Small intestine (tissue), 7 donors: ENCODE measurements around the gene C14orf132. TPM values are rescaled to one million over a fixed set of nuclear protein-coding genes. Genes with fewer than 3 reads are reported as not detected.

ENCODE experiments used
- DNase-seq, 2 donors: peaks; one replicate each; pipeline versions ENCODE4 v3.0.0 to v3.0.0-alpha.2; 2013
- FAIRE-seq: peaks from 2 replicates; lab custom pipeline; 2012; peaks lifted over from hg19 to GRCh38; lab: Jason Lieb, UNC
- H3K27ac ChIP-seq, 3 donors: one replicate each; pipeline ENCODE4 v1.5.1; 2013; ENCODE audit warnings: low read length in 2 of 3, mild to moderate bottlenecking in 2 of 3, control low read depth in 1 of 3, inconsistent platforms in 1 of 3, low read depth in 1 of 3, moderate library complexity in 1 of 3
- H3K27me3 ChIP-seq, 3 donors: one replicate each; pipeline ENCODE4 v1.6.1; 2013; ENCODE audit warnings: low read length in 3 of 3, inconsistent platforms in 1 of 3; ENCODE audit not compliant: control insufficient read depth in 3 of 3, insufficient read depth in 3 of 3
- H3K36me3 ChIP-seq, 3 donors: one replicate each; pipeline ENCODE4 v1.6.1; 2013; ENCODE audit warnings: low read length in 3 of 3, inconsistent platforms in 1 of 3, low read depth in 1 of 3, mild to moderate bottlenecking in 1 of 3, moderate library complexity in 1 of 3; ENCODE audit not compliant: control insufficient read depth in 3 of 3, insufficient read depth in 2 of 3
- H3K4me1 ChIP-seq, 3 donors: one replicate each; pipeline ENCODE4 v1.6.1; 2013; ENCODE audit warnings: low read length in 2 of 3, inconsistent platforms in 1 of 3, low read depth in 1 of 3, mild to moderate bottlenecking in 1 of 3, moderate library complexity in 1 of 3; ENCODE audit not compliant: control insufficient read depth in 3 of 3, insufficient read depth in 2 of 3
- H3K4me3 ChIP-seq, 3 donors: one replicate each; pipeline ENCODE4 v1.5.1; 2013; ENCODE audit warnings: low read length in 3 of 3, control low read depth in 1 of 3, inconsistent platforms in 1 of 3, low read depth in 1 of 3, mild to moderate bottlenecking in 1 of 3, moderate library complexity in 1 of 3
- H3K9me3 ChIP-seq, 2 donors: one replicate each; pipeline ENCODE4 v1.6.1; 2013; ENCODE audit warnings: low read depth in 1 of 2, low read length in 1 of 2; ENCODE audit not compliant: control insufficient read depth in 2 of 2, insufficient read depth in 1 of 2
- WGBS, 3 donors: extraction: QIAGEN DNeasy Blood & Tissue Kit; methylation state at CpG; one replicate each; pipeline ENCODE4 v1.1.7; 2013; 5-methylcytosine and 5-hydroxymethylcytosine counted together
- polyA plus RNA-seq, 4 donors: library from polyadenylated mRNA; stranded (reverse) in 3 of 4; unstranded in 1 of 4; fragments of 200-250 nt in 3 of 4; fragments of 120-200 nt in 1 of 4; gene quantifications; one replicate each; pipeline versions ENCODE4 v1.2.1 to v1.2.3, GENCODE V29; 2013
- donor health status: healthy with polysubstance abuse.
- donor health status: control.
- donor health status: control.
- donor health status: Bipolar disorder and iron deficiency.
- donor health status: healthy.

C14orf132 gene
- polyA plus RNA-seq, 4 donors, result 0.45 to 10.1 (median 3.9) TPM

DNA sequence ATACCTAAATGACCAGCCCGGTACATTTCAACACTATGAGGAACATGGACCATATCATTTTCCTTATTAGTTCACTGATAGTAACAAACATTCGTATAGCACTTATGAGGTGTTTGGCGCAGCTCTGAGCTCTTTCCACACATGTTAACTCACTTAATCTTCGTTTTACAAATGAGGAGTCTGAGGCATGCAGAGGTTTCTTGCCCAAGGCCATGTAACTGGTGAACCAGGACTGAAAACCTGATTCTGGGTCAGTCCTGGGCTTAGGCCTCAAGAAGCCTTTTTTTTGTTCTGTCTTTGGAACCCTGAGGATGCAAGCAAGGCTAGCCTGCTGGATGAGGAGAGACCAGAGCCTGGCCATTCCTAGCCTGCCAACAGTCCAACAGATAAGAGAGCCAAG is 55.0 kb downstream of the C14orf132 start:
- 85 to 90% (median 87%) methylated on average over 4 of the region's 4 CpGs for WGBS, 3 donors
- peaks cover 0 to 2% (median 0%) of the 10 kb centered on the region in 3 donors for H3K36me3 ChIP-seq
- H3K27me3 ChIP-seq, result peaks cover 0 to 7% (median 0%) of the 10 kb centered on the region in 3 donors
- H3K27ac ChIP-seq, result peak overlapping the region in 1 of 3 donors; percentile 53
- FAIRE-seq (no peak), DNase-seq (no peak)
- peaks cover 0 to 14% (median 0%) of the 10 kb centered on the region in 3 donors for H3K4me1 ChIP-seq
- H3K4me3 ChIP-seq, result no peak overlapping the region
- no peaks in the 10 kb centered on the region for H3K9me3 ChIP-seq

DNA sequence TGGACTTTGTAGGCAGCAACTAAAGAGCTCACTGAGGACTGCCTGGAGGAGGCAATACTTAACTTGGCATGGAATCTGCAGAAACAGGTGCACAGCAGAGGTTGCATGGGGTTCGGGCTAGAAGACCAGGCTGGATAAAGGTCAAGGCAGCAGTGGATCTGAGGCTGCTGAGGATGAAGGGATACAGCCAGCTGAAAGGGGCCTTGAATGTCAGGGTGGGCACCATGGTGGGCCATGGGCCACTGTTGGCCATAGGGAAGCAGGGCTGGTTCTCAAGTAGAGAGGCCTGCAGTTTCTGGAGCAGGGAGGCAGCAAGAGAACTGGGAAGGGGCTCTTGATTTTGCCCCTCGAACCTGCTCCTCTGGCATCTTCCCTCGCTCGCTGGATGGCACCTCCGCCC is 55.5 kb downstream of the C14orf132 start:
- Histone ChIP-seq H3K9me3 (no peaks in the 10 kb centered on the region), H3K27ac (peak overlapping the region in 1 of 3 donors; percentile 53), H3K4me1 (peaks cover 0 to 14% (median 0%) of the 10 kb centered on the region in 3 donors), H3K27me3 (peaks cover 0 to 7% (median 0%) of the 10 kb centered on the region in 3 donors), H3K4me3 (no peak overlapping the region), H3K36me3 (peaks cover 0 to 1% (median 0%) of the 10 kb centered on the region in 3 donors)
- DNase-seq (no peak), FAIRE-seq (no peak)
- WGBS, 3 donors, result 89 to 92% (median 92%) methylated on average over 5 of the region's 5 CpGs

DNA sequence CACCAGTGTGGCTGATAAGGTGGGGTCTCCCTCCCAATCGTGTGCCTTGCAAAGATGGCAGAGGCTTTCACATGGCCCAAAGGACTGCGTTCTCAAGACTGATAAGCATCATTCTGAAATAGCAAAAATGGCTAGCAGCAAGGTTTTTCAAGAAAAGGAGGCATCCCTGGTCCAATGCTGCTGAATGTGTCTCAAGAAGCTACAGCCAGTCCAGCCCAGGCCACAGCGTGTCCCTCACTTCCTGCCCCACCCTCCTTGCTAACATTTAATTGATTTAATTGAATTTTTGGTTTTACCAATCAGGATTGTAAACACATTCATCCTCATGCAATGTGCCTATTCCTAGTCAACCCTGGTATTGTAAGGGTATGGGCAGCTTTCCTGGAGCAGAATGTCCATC is 55.9 kb downstream of the C14orf132 start:
- FAIRE-seq, result no peak
- 72 to 75% (median 75%) methylated on average over 3 of the region's 3 CpGs for WGBS, 3 donors
- Histone ChIP-seq H3K27me3 (peaks cover 0 to 7% (median 0%) of the 10 kb centered on the region in 3 donors), H3K36me3 (no peaks in the 10 kb centered on the region), H3K4me1 (peaks cover 0 to 14% (median 0%) of the 10 kb centered on the region in 3 donors), H3K4me3 (no peak overlapping the region), H3K9me3 (no peaks in the 10 kb centered on the region), H3K27ac (peak overlapping the region in 1 of 3 donors; percentile 53)
- DNase-seq, result no peak

DNA sequence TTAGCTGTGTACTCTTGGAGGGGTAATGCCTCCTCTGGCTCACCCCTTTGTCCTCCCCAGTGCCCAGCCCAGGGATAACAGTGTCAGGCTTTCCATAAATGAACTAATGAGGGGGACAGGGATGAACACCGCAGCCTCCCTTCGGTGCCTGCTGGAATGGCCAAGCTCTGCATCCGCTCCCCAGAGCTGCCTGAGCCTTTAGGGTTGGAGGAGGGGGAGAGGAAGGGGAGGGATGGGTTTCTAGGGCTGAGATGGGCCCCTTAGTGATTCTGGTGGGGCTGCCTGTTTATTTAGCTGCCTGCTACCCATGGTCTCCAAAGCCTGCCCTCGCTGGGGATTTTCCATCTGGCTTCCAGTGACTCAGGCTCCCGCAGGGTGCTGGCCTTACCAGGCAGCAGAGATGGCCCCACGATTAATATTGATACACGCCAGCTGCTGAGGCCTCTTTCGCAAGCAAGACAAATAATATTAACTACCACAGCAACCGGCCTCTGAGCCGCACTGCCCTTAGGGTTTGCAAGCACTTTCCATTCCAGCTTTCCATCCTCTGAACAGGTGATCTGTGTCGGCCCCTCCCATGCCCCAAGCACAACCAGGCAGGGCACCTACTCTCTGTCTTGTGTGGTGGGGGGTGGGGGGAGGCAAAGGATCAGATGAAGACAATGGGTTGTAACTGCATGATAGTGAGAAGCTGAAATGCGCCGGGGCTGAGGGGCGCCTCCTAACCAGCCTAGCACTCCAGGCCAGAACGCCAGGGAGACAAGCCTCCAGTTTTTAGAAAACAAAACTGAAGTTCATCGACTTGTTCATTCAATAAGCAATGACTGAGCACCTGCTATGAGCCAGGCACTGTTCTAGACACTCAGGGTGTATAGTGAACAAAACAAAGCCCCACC is 56.7 kb downstream of the C14orf132 start:
- Histone ChIP-seq H3K27ac (peak overlapping the region in 2 of 3 donors; percentile 26 to 63), H3K27me3 (peaks cover 0 to 7% (median 0%) of the 10 kb centered on the region in 3 donors), H3K36me3 (no peaks in the 10 kb centered on the region), H3K4me1 (peaks cover 0 to 17% (median 0%) of the 10 kb centered on the region in 3 donors), H3K4me3 (no peak overlapping the region), H3K9me3 (no peaks in the 10 kb centered on the region)
- DNase-seq (peak; percentile 51 to 83), FAIRE-seq (no peak)
- 27 to 42% (median 36%) methylated on average over 16 of the region's 16 CpGs for WGBS, 3 donors

DNA sequence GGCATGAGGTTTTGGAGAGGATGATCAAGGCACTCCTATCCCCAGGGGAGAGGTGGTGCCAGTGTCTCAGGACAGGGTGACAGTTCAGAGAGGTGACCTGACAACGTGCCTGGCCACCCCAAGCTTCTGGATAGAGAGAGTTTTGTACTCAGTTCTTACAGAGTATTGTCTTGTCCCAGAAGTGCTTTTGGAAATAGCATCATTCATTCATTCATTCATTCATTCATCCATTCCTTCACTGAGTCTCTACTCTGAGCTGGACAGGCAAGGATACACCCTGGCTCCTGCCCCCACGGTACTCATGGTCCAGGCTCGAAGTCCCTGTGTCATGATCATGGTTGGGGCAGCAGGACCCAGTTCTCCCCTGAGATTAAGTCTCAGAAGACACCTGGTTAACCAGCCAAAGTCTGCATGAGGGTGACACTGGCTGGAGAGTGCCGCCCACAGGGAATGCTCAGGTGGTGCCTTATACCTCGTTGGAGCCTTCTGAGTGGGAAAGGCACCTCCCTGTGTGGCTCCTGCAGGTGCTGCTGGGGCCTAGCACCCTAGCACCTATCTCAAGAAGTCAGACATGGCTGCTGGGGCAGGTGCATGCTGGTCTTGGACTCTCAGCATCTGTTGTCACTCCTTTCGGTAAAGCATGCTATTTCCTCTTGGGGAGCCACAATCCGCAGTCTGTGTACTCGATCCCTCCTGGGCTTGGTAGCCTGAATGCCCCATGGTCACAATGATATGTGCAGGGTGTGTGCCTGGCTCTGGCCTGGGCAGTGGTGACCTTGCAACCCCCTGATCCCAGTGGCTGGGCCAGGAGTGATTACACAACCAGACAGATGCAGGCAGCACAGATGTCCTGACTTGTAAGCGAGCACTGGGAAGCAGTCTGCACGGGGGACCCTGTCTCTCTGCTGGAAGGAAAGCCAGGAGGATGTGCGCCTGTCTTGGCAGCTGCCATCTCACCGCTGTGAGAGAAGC is 57.8 kb downstream of the C14orf132 start:
- Histone ChIP-seq H3K27ac (peak overlapping the region in 1 of 3 donors; percentile 63), H3K4me3 (no peak overlapping the region), H3K27me3 (peaks cover 0 to 6% (median 0%) of the 10 kb centered on the region in 3 donors), H3K9me3 (no peaks in the 10 kb centered on the region), H3K36me3 (no peaks in the 10 kb centered on the region), H3K4me1 (peaks cover 0 to 28% (median 0%) of the 10 kb centered on the region in 3 donors)
- DNase-seq, result no peak
- no peak for FAIRE-seq
- 74 to 78% (median 75%) methylated on average over 12 of the region's 12 CpGs for WGBS, 3 donors

DNA sequence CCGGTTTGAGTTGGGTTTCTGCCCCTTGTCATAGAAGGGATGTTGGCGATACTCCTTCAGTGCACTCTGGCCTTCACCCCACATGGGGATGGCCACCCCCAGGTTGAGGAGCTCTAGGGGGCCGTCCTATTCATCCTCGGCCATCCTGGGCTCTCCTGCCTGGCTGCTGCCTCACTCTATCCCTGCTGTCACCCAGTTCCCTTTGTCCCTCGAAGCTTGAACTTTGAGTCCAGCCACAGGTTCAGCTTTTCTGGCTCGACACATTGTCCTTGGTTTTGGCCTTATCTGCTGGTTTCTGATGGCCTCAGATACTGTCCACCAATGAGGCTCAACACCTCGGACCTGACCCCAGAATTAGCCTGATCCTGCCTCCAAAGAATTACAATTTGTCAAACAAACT is 58.6 kb downstream of the C14orf132 start:
- WGBS, 3 donors, result 51 to 70% (median 58%) methylated on average over 7 of the region's 7 CpGs
- Histone ChIP-seq H3K27ac (no peak overlapping the region), H3K4me3 (no peak overlapping the region), H3K4me1 (peaks cover 0 to 35% (median 0%) of the 10 kb centered on the region in 3 donors), H3K9me3 (no peaks in the 10 kb centered on the region), H3K36me3 (no peaks in the 10 kb centered on the region), H3K27me3 (no peaks in the 10 kb centered on the region)
- FAIRE-seq (no peak), DNase-seq (no peak)

DNA sequence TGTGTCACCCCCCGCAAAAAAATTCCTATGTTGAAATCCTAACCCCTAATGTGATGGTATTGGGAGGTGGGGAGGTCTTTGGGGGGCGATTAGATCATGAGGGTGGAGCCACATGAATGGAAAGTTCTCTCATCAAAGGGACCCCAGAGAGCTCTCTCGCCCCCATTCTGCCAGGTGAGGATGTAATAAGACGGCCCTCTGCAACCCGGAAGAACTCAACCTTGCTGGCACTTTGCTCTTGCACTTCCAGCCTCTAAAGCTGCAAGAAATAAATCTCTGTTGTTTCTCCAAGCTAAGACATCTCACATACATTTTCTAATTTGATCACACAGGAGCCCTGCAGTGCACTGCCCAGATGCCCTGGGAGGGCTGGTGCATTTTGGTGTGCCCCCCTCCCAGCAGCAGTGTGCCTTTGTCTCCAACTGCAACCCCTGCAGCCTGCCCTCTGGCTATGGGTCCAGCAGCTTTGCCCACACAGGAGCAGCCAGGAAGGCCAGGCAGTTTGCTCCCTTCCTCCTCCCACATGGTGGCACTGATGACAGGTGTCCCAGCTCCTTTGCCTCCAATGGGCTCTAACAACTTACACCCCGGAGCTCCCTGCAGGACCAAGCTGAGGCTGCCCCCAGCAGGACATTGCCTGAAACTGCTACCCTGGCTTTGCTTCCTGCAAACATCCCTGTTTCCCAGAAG is 59.3 kb downstream of the C14orf132 start:
- Histone ChIP-seq H3K27me3 (no peaks in the 10 kb centered on the region), H3K27ac (no peak overlapping the region), H3K4me1 (peaks cover 0 to 39% (median 0%) of the 10 kb centered on the region in 3 donors), H3K9me3 (peaks cover 0 to 4% of the 10 kb centered on the region in 2 donors), H3K4me3 (no peak overlapping the region), H3K36me3 (no peaks in the 10 kb centered on the region)
- FAIRE-seq (no peak), DNase-seq (peak; percentile 63 to 73)
- WGBS, 3 donors, result 42 to 50% (median 43%) methylated on average over 6 of the region's 6 CpGs
